GM18873 (cell line): ENCODE measurements around the gene ELOVL4.
A peak's percentile ranks its signal among the peaks of the same experiment; 100 is the strongest.

Experiments
- ATAC-seq: cut with Tn5 transposase; IDR thresholded peaks from one replicate; pipeline ENCODE4 v1.9.1; 2021; ENCODE audit warnings: mild to moderate bottlenecking, moderate library complexity, moderate number of reproducible peaks; ENCODE audit not compliant: unreplicated experiment, low FRiP score

The ELOVL4 gene

DNA sequence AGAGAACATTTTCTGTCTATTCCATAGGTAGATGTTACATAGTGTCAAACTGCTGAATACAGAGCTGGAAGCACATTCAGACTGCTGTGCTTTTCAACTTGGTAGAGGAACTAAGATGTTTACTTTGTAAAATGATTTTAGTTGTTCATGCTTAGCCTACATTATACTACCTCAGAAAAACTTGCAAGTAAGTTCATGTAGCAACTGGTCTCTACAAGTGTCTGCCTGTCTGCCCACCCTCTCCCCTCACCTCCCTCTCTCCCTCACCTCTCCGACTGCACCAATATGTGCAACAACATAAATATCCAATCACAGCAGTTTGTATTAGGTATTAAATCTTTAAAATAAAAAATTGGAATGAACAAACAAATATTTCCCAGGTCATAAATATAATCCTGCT is 25.3 kb downstream of the ELOVL4 start:
- no peak for ATAC-seq

DNA sequence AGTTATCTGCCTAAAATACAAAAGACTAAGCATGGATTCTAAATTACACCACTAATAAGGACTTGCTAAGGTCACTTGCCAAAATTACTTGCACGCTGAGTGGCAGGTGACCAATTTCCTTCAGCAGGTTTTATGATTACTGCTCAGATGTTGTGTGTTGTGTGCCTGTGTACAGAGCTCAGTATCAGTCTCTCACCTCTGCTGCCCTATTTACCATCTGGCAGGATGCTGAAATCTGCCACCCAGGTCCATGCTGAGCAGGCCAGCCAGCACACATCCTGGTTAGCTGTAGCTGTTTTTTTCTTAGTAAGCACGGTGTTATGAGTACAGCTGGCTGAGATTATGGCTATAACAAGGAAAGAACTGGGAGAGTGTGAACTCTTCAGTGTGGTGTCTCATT is 34.0 kb downstream of the ELOVL4 start:
- no peak for ATAC-seq

DNA sequence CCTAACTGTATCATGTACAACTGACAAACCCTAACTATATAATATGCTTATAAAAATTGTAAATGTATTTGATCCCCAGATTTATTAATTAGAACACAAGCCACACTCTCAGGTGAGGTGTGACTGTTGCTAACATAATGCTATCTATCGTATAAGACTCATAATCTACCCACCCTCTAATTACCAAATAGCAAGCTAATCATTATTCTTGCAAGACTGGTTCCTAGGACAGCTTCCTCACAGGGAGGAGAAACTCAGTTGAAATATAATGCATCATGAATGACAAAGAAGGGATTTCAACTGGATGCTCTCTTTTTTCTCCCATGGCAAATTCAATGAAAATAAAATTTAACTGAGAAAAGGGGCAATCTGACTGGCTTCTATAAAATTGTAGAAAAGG is 35.4 kb downstream of the ELOVL4 start:
- ATAC-seq = no peak

DNA sequence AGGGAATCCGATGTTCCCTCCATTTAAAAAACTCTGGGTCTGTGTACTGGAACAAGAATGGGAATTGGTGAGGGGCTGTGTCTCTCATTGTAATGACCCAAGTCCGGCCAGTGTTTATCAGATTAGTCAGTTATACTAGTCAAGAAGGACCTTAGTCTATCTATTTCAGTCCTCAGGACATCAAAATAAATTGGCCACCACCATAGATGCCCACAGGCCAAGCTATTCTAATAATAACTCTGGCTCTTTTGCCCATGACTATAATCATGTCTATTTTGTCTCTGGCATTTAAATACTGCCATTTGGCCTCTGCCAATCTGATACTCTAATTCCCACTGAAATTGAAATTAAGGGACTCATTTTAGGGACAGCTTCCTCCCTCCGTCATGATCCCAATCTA is 37.8 kb downstream of the ELOVL4 start:
- ATAC-seq = no peak

DNA sequence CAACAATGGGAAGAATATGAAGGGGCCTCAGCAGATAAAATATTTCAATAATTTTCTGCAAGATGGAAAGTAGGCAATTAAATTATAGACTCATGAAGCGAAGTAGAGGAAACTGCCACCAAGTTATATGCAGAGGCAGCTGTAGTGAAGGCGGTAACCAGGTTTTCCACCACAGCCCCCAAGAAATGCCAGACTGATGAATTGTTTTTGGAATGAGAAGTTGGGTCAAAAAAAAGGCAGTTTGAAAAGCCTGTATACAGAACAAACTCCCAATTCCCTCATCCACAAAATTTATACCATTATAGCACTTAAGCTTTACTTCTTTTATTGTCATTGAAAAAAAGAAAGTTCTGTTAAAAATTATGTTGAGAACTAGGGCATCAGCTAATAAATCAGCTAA is 45.3 kb downstream of the ELOVL4 start:
- ATAC-seq = no peak

DNA sequence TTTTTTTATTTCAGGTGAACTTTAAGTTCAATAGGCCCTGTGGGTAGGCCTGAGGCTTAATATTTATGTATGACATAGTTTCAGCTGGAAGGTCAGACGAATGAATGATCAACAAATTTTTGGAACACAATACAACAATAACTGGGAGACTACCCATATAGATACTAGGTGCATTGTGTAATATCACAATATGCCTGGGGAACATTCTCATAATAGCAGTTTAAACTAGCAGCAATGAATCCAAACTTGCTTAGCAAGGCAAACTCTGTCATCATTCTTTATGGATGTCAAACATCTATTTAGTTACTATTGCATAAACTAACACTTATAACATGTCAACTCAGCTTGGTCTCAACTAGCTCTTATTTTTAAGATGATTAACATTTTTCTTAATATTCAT is 49.3 kb downstream of the ELOVL4 start:
- ATAC-seq = no peak

DNA sequence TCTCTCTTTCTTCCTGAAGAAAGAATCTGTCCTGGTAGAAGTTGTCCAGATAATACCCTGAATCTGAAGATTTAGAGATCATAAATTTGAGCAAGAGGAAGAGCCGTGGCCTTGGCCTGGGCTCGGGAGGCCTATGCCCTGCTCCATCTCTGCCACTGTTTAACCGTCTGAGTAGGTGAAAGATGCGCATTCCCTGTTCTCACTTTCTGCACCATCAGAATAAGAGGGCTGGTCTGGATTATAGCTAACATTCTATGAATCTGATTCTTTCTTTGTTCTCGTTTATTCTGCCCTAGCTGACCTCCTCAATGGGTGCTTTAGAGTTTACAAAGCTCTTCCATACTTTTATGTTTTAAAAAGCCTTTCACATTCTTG is 51.3 kb downstream of the ELOVL4 start:
- no peak for ATAC-seq

DNA sequence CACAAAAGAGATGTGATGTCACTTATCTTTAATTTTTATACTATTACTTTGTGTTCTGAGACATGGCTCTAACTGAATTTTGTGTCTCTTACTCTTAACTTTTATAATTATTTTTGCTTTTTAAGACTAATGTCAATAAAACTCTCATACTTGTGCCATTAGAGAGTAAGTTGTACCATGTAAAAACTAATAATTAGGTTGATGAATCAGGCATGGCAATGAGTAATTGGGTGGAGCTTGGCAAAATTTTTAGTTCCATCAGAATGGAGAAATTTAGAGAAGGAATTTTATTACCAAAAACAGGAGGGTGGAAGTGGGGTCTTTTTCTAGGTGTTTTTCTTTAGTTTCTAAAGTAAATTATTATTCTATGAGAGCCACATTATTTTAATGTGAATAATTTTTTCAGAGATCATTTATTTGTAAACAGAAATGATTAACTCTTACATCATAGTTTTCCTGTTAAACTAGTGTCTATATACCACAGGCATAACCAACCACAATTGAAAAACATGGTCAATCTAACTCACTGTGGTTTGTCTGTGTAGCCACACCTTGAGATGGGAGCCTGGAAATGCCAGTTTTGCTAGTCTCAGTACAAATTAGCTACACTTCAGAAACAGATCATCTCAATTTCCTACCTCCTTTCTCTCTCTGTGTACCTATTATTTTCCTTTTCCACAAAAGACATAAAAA is 51.8 kb downstream of the ELOVL4 start:
- ATAC-seq = no peak

DNA sequence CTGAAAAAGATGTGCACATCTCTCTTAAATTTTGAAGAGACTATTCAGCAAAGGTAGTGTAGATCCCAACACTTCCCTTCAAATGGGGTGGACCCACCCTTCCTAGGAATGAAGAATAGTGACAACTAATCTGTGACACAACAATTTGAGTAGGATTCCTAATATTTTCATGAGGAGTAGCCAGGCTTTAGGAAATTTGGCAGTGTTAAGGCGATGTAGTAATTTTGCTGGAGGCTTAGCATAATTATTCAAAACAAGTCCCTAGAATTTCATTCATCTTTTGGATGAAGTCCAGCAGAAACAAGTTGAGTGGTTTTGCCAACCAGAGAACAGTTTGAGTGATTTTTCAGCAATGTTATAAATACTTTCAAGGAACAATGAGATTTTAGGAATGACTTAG is 52.4 kb downstream of the ELOVL4 start:
- no peak for ATAC-seq

DNA sequence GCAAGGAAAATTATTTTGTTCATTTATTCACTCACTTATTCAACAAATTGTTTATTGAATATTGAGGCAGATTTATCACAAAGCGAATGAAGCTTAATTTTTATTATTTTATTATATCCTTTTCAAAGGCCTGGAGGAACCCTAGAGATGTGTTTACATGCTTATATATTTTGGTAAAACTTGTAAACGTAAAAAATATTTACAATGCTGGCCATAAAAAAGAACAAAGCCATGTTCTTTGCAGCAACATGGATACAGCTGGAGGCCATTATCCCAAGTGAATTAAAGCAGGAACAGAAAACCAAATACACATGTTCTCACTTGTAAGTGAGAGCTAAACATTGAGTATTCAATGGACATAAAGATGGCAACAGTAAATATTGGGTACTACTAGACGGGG is 58.8 kb downstream of the ELOVL4 start:
- ATAC-seq = no peak

DNA sequence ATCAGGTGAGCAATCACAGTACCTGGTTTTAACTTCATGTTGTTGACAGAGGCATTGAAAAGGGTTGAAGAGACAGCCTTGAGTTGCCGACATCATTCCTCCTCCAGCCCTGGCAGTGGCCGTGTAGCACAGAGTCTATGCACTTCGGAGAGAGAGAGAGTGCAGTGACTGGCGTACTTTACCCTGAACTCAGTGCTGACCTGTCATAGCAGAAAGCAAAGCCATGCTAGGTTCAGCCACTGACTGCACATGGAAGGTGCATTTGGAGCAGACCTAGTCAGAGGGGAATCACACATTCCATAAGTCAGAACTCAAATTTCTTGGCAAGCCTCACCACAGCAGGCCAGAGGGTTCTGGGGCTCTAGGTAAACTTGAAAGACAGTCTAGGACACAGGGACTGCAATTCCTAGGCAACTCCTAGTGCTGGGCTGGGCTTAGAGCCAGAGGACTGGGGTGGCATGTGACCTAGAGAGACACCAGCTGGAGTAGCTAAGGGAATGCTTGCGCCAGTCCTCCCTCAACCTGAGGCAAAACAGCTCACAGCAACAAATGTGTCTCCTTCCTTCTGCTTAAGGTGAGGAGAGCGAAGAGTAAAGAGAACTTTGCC is 69.1 kb downstream of the ELOVL4 start:
- ATAC-seq = no peak

DNA sequence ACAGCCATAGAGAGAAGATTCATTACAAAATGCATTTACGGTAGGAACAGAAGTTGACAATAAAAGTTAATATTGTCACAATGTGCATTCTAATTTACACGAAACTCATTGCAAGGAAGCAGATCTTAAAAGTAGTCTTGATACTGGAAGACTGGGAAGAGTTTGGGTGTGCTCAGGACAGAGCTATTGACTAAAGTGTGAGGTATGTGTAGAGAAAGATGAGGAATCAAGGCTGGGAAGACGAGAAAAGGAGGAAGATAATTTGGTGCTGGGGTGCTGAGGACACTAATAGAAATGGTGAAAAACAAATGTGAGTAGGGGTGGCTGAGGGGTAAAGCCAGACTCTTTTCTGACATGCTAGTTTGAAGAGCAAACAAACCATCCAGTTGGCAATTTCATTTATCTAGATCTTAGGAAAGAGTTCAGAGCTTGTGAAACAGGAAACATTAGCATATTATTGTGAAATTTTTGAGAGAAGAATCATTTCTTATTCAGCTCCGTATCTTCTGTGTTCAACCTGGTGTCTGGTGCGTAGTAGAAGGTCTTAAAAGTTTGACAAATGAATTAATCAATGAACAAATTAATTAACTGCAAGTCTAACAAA is 72.7 kb downstream of the ELOVL4 start:
- no peak for ATAC-seq

DNA sequence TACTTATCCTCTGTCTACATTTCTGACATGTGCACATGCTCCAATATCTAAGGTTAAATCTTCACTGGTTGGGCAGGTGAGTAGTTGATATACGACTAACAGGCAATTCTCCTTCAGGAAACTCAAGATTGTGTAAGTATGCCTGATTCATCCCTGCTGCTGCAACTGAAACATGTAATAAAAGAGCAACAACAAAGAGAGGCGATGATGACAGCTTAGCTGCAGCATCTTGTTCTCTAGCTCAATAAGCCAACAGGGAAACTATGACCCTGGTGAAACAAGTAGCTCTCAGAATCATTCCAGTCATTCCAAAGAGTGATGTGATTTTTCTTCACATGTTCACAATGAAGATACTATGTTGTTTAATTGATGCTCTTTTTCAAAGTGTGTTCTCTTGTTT is 74.4 kb downstream of the ELOVL4 start:
- no peak for ATAC-seq

DNA sequence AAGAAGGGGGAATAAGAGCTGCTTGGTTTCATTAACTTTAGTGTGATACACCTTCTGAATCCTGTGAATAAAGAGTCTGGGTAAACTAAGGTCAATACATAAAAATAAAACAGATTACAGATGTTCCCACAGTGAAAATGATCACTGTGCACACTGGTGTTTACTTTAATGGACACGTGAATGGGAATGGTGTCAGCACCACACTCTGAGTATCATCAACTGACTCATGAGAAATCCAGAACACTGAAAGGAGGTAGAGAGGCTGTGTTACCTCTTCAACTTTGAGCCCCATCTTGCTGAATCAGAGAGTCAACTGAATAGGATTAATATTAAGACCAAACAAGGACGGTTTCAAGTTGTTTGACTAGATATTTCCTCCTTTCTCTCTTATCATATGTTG is 75.0 kb downstream of the ELOVL4 start:
- ATAC-seq = no peak

DNA sequence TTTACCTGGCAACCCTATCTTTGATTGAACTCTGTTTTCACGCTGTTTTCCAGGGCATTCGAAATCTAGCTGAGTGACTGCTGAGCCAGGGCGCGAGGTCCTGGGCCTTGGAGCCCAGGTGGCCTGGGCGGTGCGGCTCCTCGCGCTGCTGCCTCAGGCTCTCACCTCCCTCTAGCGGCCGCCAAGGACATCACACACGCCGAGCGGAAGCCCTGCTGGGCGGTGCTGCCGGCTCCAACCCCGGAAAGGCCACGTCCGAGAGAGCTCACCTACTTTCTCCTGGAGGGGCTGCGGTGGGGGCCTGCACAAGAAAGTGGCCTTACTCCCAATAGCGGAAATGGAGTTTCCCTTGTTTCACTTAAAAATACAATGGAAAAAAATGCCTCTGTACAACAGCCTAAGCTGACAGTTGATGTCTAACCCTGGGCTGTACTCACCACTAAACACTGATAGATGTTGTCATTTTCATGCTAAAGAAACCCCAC is 77.7 kb downstream of the ELOVL4 start:
- ATAC-seq = peak; percentile 98

DNA sequence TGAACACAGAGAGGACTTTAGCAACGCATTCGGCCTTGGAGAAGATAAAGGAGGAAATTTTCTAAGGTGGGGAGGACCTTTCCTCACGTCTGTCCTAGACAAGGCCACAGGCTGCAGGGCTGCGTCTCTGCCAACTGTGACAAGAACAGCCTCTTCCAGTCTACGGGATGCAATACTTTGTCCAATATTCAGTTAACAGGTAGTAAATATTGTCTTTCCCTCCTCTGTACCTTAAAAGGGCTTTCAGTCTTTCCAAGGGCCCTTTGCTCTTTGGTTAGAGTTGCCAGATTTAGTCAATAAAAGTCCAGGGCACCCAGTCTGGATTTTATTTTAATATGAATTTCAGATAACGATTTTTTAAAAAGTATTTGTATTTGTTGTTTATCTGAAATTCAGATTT is 78.2 kb downstream of the ELOVL4 start:
- no peak for ATAC-seq

DNA sequence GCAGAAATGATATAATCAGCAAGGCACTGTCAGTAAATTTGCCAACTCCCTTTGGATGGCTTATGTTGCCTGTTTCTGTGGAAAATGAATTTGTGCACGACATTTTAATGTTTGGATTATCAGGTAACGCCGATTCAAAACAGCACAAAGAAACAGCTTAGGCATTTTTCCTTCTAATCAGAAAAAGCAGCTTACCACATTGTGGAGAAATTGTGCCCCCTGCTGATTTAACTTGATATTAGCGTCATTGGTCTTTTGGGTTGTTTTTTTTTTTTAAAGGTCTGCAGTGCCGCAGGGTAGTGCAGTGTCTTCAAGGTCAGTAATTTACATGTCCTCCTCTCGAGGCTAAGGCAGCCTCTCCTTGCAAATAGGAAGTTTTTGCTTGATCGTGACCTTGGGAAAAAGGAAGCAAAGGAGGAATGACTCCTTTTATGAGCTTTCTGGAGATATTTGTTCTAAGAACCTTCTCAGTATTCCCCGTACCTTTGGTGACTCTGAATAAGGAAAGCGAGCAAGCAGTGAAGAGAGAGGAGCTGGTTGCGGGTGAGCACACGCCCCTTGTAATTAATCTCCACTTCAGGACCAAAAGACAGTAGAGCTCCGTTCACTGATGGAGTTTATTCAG is 79.1 kb downstream of the ELOVL4 start:
- no peak for ATAC-seq
